HG03432 (cell line): ENCODE data around the gene TAPBP.
A peak's percentile ranks its signal among the peaks of the same experiment; 100 is the strongest.
"Not testable (repeated sequence)": the region's sequence is repeated elsewhere in the genome, so short reads cannot be mapped to it uniquely, and the experiment has no call there.

Experiments
- ATAC-seq: cut with Tn5 transposase; IDR thresholded peaks from one replicate; pipeline ENCODE4 v1.9.1; 2021; ENCODE audit warnings: mild to moderate bottlenecking, moderate library complexity; ENCODE audit not compliant: unreplicated experiment

TAPBP gene

GRCh38 chr6:33313709-33314514 is at the start of gene TAPBP:
Gene TAPBP (minus strand): TSS chr6:33314078. CDS start chr6:33314041, 37 bp downstream.
- ATAC-seq = peak; percentile 34

GRCh38 chr6:33363486-33363885 is 49.6 kb upstream of the TAPBP start:
- not testable (repeated sequence) for ATAC-seq

GRCh38 chr6:33359331-33359730 is 45.5 kb upstream of the TAPBP start:
- no peak for ATAC-seq

GRCh38 chr6:33357160-33357871 is 43.4 kb upstream of the TAPBP start:
- ATAC-seq = not testable (repeated sequence)

- ATAC-seq = no peak
Measured at GRCh38 chr6:33356295-33356694, 42.4 kb upstream of the TAPBP start.

GRCh38 chr6:33355860-33356259 is 42.0 kb upstream of the TAPBP start:
- not testable (repeated sequence) for ATAC-seq

- ATAC-seq = no peak
Measured at GRCh38 chr6:33347816-33348215, 33.9 kb upstream of the TAPBP start.

GRCh38 chr6:33346972-33347371 is 33.1 kb upstream of the TAPBP start:
- not testable (repeated sequence) for ATAC-seq

- no peak for ATAC-seq
Measured at GRCh38 chr6:33344701-33345697, 31.1 kb upstream of the TAPBP start.

GRCh38 chr6:33343953-33344611 is 30.2 kb upstream of the TAPBP start:
- no peak for ATAC-seq

- not testable (repeated sequence) for ATAC-seq
Measured at GRCh38 chr6:33343606-33343952, 29.7 kb upstream of the TAPBP start.

GRCh38 chr6:33339193-33339592 is 25.3 kb upstream of the TAPBP start:
- no peak for ATAC-seq

GRCh38 chr6:33336495-33336894 is 22.6 kb upstream of the TAPBP start:
- ATAC-seq = no peak

- no peak for ATAC-seq
Measured at GRCh38 chr6:33335916-33336315, 22.0 kb upstream of the TAPBP start.

GRCh38 chr6:33333666-33334065 is 19.8 kb upstream of the TAPBP start:
- no peak for ATAC-seq

GRCh38 chr6:33330736-33331135 is 16.9 kb upstream of the TAPBP start:
- ATAC-seq = no peak

GRCh38 chr6:33329058-33329457 is 15.2 kb upstream of the TAPBP start:
- no peak for ATAC-seq

- no peak for ATAC-seq
Measured at GRCh38 chr6:33324125-33324524, 10.2 kb upstream of the TAPBP start.

- ATAC-seq = no peak
Measured at GRCh38 chr6:33323623-33323948, 9.7 kb upstream of the TAPBP start.

GRCh38 chr6:33321227-33321626 is 7.3 kb upstream of the TAPBP start:
- no peak for ATAC-seq
